ENCODE measurements around the gene SVBP. TPM values are rescaled to one million over a fixed set of nuclear protein-coding genes. Genes with fewer than 3 reads are reported as not detected.

The SVBP gene
- total RNA-seq, 4 donors from 2014 or later: 15.5 to 26.4 (median 24.9) TPM

- no peak for ATAC-seq
- in situ Hi-C loops (cut with MboI; ENCODE audit: low sequenced_read_pairs in 4 of 4): loop anchor here in 1 of 4 donors (25.0 kb wide), 2 partner anchors 303 to 422 kb away; partner anchors contain the start of gene FOXJ3
- peaks cover 0 to 60% of the 10 kb centered on the region in 2 donors for H3K36me3 ChIP-seq
Measured at GRCh38 chr1:42759114-42759513, 58.1 kb downstream of the SVBP start.

GRCh38 chr1:42758641-42759040, 58.6 kb downstream of the SVBP start:
- H3K36me3 ChIP-seq: peaks cover 0 to 65% of the 10 kb centered on the region in 2 donors
- no peaks in the 10 kb centered on the region for H3K27me3 ChIP-seq
- no peaks in the 10 kb centered on the region for H3K9me3 ChIP-seq
- DNase-seq (no peak), ATAC-seq (no peak)
- no peak overlapping the region for H3K27ac ChIP-seq
- H3K4me1 ChIP-seq: no peaks in the 10 kb centered on the region
- H3K4me3 ChIP-seq: no peak overlapping the region
- in situ Hi-C loops (cut with MboI; ENCODE audit: low sequenced_read_pairs in 4 of 4) (loop anchor here in 1 of 4 donors (25.0 kb wide), 2 partner anchors 304 to 421 kb away; partner anchors contain the start of gene FOXJ3), intact Hi-C loops (cut with DNase I; ENCODE audit: low total_unique reads) (loop anchor here (5.0 kb wide), 1 partner anchor 181 kb away; no protein-coding TSS in a partner anchor)
- TF ChIP-seq POLR2A (IDR thresholded peaks at IDR 0.05) (no peak), CTCF (IDR thresholded peaks at IDR 0.05 in 4 of 5, conservative IDR thresholded peaks at IDR 0.05 in 1 of 5) (no peak)

More at GRCh38 chr1:42759114-42759513, 58.1 kb downstream of the SVBP start:
- DNase-seq: no peak
- Histone ChIP-seq H3K27ac (no peak overlapping the region), H3K4me3 (no peak overlapping the region), H3K9me3 (no peaks in the 10 kb centered on the region), H3K27me3 (no peaks in the 10 kb centered on the region), H3K4me1 (no peaks in the 10 kb centered on the region)
- intact Hi-C loops (cut with DNase I; ENCODE audit: low total_unique reads): loop anchor here (5.0 kb wide), 1 partner anchor 182 kb away; no protein-coding TSS in a partner anchor
- TF ChIP-seq CTCF (IDR thresholded peaks at IDR 0.05 in 4 of 5, conservative IDR thresholded peaks at IDR 0.05 in 1 of 5) (no peak), POLR2A (IDR thresholded peaks at IDR 0.05) (no peak)

- ATAC-seq (no peak), DNase-seq (no peak)
- TF ChIP-seq CTCF (IDR thresholded peaks at IDR 0.05 in 4 of 5, conservative IDR thresholded peaks at IDR 0.05 in 1 of 5): no peak
- no peak for TF ChIP-seq POLR2A (IDR thresholded peaks at IDR 0.05)
- Histone ChIP-seq H3K36me3 (peaks cover 0 to 72% of the 10 kb centered on the region in 2 donors), H3K27ac (no peak overlapping the region), H3K9me3 (no peaks in the 10 kb centered on the region), H3K4me1 (no peaks in the 10 kb centered on the region), H3K27me3 (no peaks in the 10 kb centered on the region), H3K4me3 (no peak overlapping the region)
- intact Hi-C loops (cut with DNase I; ENCODE audit: low total_unique reads) (loop anchor here (5.0 kb wide), 1 partner anchor 181 kb away; no protein-coding TSS in a partner anchor), in situ Hi-C loops (cut with MboI; ENCODE audit: low sequenced_read_pairs in 4 of 4) (loop anchor here in 1 of 4 donors (25.0 kb wide), 2 partner anchors 304 to 421 kb away; partner anchors contain the start of gene FOXJ3)
Measured at GRCh38 chr1:42757892-42758275, 59.3 kb downstream of the SVBP start.

Other genes with a start within 250 kb of the SVBP start
- 10 to 100 TPM in 1 of 4 donors, 1 to 10 TPM in 3; 6.1 to 13.6 (median 7.1) TPM for gene PPIH, start 159.0 kb downstream of the SVBP start, total RNA-seq
- 1,000 to 10,000 TPM in 2 of 4 donors, 100 to 1,000 TPM in 2; 861 to 1,251 (median 1,022) TPM for gene YBX1, start 135.0 kb downstream of the SVBP start, total RNA-seq
- under 1 TPM in 2 of 4 donors, not detected in 2; 0.20 to 0.59 TPM for gene CLDN19, start 77.2 kb downstream of the SVBP start, total RNA-seq
- gene P3H1, start 50.4 kb downstream of the SVBP start, total RNA-seq: 1 to 10 TPM; 3.0 to 7.0 (median 5.6) TPM
- gene C1orf50, start 50.1 kb downstream of the SVBP start, total RNA-seq: 10 to 100 TPM in 1 of 4 donors, 1 to 10 TPM in 3; 2.8 to 14.7 (median 5.4) TPM
- under 1 TPM in 2 of 4 donors, not detected in 2; 0.19 to 0.25 TPM for gene TMEM269, start 32.4 kb downstream of the SVBP start, total RNA-seq
- 1 to 10 TPM; 1.4 to 6.5 (median 3.9) TPM for gene ERMAP, start 275 bp downstream of the SVBP start, total RNA-seq
- 10 to 100 TPM in 2 of 4 donors, 1 to 10 TPM in 2; 7.1 to 25.5 (median 9.8) TPM for gene ZNF691, start 29.2 kb upstream of the SVBP start, total RNA-seq
- 10 to 100 TPM in 2 of 4 donors, 1 to 10 TPM in 2; 6.3 to 16.1 (median 9.4) TPM for gene SLC2A1, start 141.5 kb upstream of the SVBP start, total RNA-seq